ENCODE measurements around the gene RPLP2.

- TF ChIP-seq POLR2A (IDR thresholded peaks at IDR 0.05; ENCODE audit: low read length) (no peak), GATA1 (IDR thresholded peaks at IDR 0.05; ENCODE audit: low read depth, low read length) (no peak)
Measured at GRCh38 chr11:839875-840617, 30.3 kb downstream of the RPLP2 start.
